Raji (cell line): ENCODE results near the gene BEND6.

Source experiments
- POLR2A ChIP-seq: IDR thresholded peaks from 2 replicates; pipeline ENCODE4 v1.6.1; 2011; ENCODE audit warnings: low read depth, low read length, control low read depth; ENCODE audit not compliant: insufficient read depth

The BEND6 gene

DNA sequence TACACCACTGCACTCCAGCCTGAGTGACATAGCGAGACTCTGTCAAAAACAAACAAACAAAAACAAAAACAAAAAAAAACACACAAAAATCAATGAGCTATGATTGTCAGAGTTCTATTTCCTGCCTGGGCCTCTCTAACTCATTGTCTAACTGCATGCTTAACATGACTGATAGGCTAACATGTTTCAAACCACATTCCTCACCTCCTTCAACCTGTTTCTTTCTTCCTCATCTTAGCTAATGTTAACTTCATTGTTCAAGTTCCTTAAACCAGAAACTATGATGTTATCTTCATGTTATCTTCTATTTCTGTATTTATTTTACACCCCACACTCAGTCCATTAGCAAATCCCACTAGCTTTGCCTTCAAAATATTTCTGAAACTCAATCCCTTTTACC lies 41.5 kb downstream of the BEND6 start:
- TF ChIP-seq POLR2A = no peak

DNA sequence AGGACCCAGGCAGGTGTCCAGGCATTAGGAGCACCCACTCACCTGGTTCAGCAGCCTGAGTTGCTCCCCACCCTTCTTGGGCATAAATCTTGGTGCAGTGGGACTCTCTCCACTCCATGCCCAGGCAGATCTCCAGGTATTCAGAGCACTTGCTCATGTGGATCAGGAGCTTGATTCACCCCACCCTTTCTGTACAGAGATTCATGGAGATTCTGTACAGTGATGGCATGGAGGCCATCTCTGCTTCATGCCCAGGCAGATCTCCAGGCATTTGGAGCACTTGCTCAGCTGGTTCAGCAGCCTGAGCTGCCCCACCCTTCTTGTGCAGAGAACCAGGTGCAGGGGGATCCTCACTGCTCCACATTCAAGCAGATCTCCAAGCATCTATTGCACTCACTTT lies 44.1 kb downstream of the BEND6 start:
- no peak for TF ChIP-seq POLR2A

DNA sequence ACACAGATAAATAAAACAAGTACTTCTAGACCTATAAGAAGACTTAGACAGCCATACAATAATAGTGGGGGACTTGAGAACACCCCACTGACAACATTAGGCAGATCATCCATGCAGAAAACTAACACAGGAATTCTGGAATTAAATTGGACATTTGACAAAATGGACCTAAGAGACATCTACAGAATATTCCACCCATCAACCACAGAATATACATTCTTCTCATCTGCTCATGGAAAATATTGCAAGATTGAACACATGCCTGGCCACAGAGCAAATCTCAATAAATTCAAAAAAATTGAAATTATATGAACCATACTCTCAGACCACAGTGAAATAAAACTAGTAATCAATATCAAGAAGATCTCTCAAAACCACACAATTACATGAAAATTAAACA lies 47.3 kb downstream of the BEND6 start:
- TF ChIP-seq POLR2A = no peak

DNA sequence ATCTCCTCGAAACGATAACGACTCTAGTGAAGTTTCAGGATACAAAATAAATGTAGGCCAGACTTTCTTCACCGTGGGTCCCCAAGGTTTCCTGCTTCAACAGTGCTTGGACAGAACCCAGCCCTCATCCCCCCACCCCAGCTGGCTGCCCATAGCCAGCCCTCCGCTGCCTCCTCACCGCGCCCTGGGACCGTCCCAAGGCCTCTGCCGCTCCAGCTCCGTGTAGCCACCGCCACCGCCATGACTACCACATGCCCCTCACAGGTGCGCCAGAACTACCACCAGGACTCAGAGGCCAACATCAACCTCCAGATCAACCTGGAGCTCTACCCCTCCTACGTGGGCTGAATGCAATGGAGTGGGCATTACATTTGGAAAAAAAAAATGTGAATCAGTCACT lies 49.4 kb downstream of the BEND6 start:
- TF ChIP-seq POLR2A = no peak

DNA sequence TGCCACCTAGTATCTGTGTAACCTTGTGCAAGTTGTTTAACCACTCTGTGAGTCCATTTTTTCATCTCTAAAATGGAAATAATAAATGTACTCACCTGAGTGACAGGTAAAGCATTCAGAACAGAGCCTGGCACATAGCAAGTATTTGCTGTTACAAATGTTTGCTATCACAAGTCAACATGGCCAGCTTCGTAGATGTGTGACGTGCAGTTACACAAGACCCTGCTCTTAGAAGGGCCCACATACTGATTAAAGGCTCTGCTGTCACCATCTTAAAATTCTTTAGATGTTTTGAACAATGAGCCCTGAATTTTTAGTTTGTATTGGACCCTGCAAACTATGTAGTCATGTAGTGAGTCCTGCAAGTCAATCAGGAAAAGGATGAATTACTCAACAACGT lies 51.2 kb downstream of the BEND6 start:
- no peak for TF ChIP-seq POLR2A

DNA sequence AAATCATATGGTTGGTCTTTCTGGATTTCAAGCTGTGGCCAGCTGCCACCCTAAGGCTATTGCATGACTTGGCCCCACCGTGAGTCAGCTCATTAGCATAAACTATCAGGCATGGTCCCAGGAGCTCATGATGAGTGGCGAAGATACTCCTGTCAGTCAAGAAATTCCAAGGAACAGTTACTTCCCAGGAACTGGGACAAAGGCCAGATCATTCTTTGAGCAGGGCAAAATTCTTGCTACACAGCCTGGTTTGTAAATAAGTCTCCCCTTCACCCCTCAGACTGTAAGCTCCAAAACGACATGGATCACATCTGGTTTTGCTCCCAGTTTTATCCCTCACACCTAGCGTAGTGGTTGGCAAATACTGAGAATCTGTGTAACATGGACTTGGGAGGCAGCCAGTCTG lies 58.6 kb downstream of the BEND6 start:
- no peak for TF ChIP-seq POLR2A

DNA sequence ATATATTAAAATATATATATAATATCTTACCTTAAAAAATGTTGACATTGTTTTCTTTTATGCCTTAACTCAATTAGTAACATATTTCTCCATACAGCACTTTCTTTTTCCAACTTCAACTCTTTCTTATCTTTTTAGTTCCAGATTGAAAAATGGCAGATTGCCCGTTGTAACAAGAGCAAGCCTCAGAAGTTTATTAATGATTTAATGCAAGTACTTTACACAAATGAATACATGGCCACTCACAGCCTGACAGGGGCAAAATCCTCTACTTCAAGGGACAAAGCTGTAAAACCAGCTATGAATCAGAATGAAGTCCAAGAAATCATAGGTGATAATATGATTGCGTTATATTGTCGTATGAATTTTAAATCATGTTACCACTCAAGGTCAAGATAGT lies 62.2 kb downstream of the BEND6 start:
- no peak for TF ChIP-seq POLR2A

DNA sequence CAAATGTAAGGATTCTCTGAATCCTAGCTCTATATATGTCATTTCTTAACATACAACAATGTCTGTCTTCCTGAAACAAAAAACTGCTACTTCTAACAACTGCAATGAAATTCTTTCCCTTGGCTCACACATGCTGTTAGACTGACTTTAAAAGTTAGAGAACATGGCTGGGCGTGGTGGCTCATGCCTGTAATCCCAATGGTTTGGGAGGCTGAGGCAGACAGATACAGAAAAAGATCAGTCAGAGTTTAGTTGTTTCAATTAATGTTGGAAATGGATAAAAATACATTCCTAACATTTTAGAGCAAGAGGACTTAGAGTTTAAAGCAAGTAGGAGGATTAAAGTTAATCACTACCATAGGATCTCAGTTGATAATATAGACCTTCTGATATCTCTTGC lies 62.9 kb downstream of the BEND6 start:
- TF ChIP-seq POLR2A = no peak

DNA sequence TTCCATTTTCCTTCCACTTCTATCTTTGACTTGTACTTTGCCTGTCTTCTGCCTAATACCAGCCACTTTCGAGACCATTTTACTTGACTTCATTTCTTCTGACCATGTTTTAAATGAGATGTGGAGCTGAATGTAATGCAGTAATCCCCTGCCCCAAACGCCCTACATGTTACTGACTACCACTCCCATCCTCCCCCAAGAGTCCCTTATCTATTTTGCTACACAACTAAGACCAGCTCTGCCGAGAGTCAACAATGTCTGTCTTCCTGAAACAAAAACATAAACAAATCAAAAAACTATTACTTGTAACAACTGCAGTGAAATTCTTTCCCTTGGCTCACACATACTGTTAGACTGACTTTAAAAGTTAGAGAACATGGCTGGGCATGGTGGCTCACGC lies 64.5 kb downstream of the BEND6 start:
- TF ChIP-seq POLR2A = no peak

DNA sequence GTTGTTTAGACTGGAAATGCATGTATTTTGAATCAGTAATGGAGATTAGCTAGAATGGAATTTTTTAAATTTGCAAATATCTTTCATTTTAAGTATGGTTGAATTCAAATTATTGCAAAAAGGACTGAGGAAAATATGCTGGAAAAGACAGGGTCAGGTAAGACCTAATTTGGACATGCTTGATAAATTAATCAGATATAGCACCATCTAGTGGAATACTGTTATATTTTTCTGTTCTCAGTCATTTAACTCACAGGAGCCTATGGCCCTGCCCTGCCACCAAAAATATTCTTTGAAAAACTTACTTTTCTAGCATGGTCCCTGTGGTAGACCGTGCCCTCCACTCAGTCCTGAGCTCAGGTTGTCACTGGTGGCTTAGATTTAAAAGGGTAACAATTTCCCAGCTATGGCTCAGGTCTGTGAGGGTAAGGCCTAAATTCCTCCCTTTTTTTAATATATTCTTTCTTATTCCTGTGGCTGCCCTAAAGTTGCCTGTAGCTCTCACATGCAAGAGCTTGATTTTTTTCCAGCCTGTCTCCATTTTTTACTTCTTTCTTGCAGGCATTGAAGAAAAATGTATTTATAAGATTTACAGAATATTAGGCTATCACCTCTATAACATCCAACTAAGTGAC lies 66.3 kb downstream of the BEND6 start:
- no peak for TF ChIP-seq POLR2A

DNA sequence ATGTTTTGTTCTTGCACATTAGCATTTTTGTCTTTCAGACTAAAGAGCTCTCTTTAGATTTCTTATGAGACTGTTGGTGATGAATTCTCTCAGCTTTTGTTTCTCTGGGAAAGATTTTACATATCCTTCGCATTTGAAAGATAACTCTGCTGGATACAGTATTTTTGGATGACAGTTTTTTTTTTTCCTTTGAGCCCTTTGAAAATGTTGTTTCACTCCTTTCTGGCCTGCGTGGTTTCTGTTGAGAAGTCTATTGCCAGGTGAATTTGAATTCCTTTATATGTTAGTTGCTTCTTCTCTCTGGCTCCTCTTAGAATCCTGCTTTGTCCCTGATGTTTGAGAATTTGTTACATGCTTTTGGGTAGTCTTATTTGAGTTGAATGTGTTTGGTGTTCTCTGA lies 69.4 kb downstream of the BEND6 start:
- TF ChIP-seq POLR2A = no peak

DNA sequence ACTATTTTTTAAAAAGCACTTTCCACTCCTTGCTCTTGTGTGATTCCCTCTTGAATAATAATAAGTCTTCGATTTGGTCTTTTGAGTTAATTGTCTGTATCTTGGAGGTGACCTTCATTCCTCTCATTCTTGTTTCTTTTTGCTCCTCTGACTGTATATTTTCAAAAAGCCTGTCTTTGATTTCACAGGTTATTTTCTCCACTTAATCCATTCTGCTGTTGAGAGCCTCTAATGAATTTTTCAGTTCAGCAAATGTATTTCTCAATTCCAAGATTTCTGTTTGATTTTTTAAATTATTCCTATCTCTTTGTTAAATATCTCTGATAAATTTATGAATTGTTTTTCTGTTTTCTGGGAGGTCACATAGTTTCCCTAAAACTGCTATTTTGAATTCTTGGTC lies 69.9 kb downstream of the BEND6 start:
- TF ChIP-seq POLR2A = no peak

DNA sequence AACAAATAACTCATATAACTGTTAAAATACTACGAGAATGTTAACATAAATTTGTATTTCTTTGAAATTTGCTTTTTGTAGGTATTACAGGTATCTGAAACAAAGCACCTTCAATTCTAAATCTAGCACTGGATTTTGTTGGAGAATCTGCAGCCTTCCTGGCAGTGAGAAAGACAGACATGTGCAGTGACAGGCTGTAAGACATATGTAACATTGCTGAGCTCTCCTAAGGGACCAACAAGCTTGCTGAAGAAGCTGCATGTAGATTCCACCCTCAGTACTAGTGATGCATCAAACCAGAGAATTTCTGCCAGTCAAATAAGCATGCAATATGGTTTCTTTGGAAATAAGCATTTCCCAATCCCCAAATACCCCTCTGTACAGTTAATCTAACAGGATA lies 71.1 kb downstream of the BEND6 start:
- no peak for TF ChIP-seq POLR2A

DNA sequence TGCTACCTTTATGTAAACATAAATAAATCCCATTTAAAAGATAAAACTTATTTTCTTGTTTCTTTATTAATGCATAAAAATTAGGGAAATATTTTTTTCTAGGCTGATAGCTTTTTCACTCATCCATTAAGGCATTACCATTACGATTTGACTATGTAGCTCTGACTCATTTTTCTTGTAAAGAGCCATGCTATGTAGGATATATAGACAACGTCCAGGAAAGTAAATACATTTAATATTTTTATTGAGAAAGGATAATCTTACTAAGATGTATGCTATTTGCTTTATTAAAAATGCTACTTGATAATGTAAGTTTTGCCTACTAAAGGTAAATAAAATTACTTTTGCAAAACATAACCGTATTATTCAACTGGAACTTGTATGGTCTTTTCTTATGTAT lies 72.4 kb downstream of the BEND6 start:
- no peak for TF ChIP-seq POLR2A

DNA sequence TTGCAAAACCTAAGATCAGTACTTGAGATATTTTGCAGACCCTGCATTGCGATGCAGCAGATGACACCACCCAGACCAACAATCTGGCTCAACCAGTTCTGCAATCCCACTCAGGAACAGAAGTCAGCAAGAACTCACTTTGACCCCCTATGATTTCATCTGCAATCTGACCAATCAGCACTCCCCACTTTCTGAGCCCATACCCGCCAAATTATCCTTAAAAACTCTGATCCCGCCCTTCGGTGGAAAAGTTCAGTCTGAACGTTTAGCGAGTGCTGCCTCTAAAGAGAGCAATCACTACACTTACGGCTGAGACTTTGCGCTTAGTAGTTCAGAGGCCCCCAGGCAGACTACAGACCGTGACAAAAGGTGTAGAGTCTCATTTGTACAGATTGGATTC lies 74.3 kb downstream of the BEND6 start:
- no peak for TF ChIP-seq POLR2A

DNA sequence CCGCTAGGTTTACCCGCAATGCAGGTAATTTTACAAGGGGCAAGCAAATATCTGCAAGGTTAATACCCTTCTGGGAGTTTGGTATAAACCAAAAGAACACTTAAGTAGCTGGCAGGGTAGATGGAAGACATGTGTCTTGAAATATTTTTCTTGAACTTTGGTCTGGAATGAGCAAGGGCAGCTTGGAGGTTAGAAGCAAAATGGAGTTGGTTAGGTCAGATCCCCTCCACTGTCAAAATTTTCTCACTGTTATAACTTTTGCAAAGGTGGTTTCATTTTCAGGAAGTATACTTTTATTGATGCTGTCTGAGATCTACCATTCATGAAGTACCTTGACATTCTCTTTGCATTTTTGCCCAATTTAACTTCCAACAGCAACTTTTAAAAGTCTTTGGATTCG lies 78.3 kb downstream of the BEND6 start:
- TF ChIP-seq POLR2A = no peak

DNA sequence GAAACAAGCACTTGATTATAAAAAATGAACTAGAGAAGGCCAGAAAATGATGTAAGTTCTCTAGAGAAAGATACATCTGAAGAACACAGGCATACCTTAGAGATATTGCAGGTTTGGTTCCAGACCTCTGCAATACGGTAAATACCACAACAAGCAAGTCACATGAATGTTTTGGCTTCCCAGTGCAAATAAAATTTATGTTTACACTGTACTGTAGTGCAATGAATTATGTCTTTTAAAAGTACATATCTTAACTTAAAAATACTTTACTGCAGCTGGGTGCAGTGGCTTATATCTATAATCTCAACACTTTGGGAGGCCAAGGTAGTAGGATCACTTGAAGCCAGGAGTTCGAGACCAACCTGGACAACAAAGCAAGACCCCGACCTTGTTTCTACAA lies 80.6 kb downstream of the BEND6 start:
- no peak for TF ChIP-seq POLR2A
